ENCODE measurements around the gene TXNRD1. TPM values are rescaled to one million over a fixed set of nuclear protein-coding genes. Genes with fewer than 3 reads are reported as not detected.
"Not testable (repeated sequence)": the region's sequence is repeated elsewhere in the genome, so short reads cannot be mapped to it uniquely, and the experiment has no call there.

TXNRD1 gene
- total and polyA plus RNA-seq, 7 donors, result 55.9 to 188 (median 121) TPM

DNA sequence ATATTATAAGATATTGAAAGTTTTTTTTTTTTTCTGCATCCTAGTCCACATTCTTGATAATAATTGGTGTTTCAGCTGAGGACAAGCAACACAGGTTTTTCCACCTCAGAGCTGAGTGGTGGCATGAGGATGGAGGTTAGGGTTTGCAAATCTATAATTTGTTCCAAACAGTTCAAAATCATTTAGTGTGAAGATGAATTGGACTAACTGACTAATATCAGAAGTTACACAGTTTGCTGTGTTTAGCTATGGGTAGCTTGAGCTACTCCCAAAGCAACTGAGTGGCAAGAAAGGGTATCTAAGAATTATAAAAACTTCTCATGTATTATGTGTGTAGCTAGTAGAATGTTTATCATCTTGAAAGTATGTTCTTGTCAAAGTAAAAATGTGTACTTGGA, 105.0 kb downstream of the TXNRD1 start:
- Histone ChIP-seq H3K4me1 (peaks cover 0 to 6% (median 0%) of the 10 kb centered on the region in 4 donors), H3K27ac (no peak overlapping the region), H3K27me3 (no peaks in the 10 kb centered on the region), H3K36me3 (peaks cover 27 to 91% (median 59%) of the 10 kb centered on the region in 4 donors), H3K4me3 (no peak overlapping the region), H3K9me3 (no peaks in the 10 kb centered on the region)
- no peak for DNase-seq
- intact Hi-C loops (cut with DNase I), result no loop called here
- TF ChIP-seq POLR2AphosphoS5 (IDR thresholded peaks at IDR 0.05) (no peak), POLR2A (IDR thresholded peaks at IDR 0.05) (no peak), EP300 (IDR thresholded peaks at IDR 0.05) (no peak)
- TF ChIP-seq, protein P1, sequence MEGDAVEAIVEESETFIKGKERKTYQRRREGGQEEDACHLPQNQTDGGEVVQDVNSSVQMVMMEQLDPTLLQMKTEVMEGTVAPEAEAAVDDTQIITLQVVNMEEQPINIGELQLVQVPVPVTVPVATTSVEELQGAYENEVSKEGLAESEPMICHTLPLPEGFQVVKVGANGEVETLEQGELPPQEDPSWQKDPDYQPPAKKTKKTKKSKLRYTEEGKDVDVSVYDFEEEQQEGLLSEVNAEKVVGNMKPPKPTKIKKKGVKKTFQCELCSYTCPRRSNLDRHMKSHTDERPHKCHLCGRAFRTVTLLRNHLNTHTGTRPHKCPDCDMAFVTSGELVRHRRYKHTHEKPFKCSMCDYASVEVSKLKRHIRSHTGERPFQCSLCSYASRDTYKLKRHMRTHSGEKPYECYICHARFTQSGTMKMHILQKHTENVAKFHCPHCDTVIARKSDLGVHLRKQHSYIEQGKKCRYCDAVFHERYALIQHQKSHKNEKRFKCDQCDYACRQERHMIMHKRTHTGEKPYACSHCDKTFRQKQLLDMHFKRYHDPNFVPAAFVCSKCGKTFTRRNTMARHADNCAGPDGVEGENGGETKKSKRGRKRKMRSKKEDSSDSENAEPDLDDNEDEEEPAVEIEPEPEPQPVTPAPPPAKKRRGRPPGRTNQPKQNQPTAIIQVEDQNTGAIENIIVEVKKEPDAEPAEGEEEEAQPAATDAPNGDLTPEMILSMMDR (IDR thresholded peaks at IDR 0.05), result no peak

DNA sequence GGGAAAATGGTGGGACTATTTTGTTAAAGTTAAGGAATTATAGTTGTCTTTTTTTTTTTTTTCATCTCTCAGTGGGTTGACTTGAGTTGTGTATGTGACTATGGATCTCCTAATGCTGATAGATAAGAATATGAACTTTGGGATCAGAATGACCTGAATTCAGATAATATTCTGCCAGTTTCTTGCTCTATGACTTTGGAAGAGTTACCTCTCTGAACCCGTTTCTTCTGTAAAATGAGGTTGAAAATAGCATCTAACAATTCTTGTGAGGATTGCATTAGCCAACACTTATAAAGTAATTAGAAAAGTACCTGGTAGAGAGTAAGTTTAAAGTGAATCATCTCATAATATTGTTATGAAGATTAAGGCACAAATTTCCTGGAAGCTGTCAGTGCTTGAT, 106.4 kb downstream of the TXNRD1 start:
- Histone ChIP-seq H3K27me3 (no peaks in the 10 kb centered on the region), H3K4me3 (no peak overlapping the region), H3K9me3 (no peaks in the 10 kb centered on the region), H3K36me3 (peaks cover 16 to 91% (median 59%) of the 10 kb centered on the region in 4 donors), H3K4me1 (peaks cover 0 to 3% (median 0%) of the 10 kb centered on the region in 4 donors), H3K27ac (no peak overlapping the region)
- 95% methylated on average over 1 of the region's 1 CpG for WGBS, 2 donors
- intact Hi-C loops (cut with DNase I), result no loop called here
- DNase-seq, result no peak
- TF ChIP-seq, protein P1 (IDR thresholded peaks at IDR 0.05), result no peak
- TF ChIP-seq POLR2A (IDR thresholded peaks at IDR 0.05), result no peak
- no peak for TF ChIP-seq EP300 (IDR thresholded peaks at IDR 0.05)
- no peak for TF ChIP-seq POLR2AphosphoS5 (IDR thresholded peaks at IDR 0.05)

DNA sequence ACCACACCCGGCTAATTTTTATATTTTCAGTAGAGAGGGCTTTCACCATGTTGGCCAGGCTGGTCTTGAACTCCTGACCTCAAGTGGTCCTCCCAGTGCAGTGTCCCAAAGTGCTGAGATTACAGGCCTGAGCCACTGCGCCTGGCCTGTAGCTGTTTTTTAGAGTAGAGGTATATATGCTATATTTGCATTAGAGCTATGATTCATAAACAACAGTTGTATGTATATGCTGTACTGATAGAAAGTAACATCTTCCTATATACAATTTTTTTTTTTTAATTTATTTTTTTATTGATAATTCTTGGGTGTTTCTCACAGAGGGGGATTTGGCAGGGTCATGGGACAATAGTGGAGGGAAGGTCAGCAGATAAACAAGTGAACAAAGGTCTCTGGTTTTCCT, 107.0 kb downstream of the TXNRD1 start:
- WGBS, 2 donors, result 98 to 99% methylated on average over 2 of the region's 2 CpGs
- intact Hi-C loops (cut with DNase I); H3K27ac ChIP-seq; H3K9me3 ChIP-seq; H3K27me3 ChIP-seq; H3K4me1 ChIP-seq; DNase-seq; H3K4me3 ChIP-seq: not testable (repeated sequence)
- peaks cover 18 to 91% (median 63%) of the 10 kb centered on the region in 4 donors for H3K36me3 ChIP-seq

DNA sequence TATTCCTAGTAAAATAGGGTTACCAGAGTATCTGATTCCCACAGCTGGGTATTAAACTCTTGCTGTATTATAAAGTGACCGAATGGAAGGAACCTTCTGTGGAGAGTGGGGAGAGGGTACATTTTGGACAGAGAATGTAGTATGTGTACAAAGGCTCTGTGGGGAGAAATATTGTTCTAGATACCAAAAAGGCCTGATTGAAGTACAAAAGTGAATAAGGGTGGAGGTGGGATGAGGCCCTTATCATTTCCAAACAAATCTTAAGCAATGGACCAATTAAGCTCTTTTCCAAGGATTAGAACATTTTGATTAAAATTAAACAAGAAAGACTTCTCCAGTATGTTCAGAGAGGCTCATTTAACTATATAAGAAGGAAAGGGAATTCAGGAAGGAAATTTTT, 108.3 kb downstream of the TXNRD1 start:
- Histone ChIP-seq H3K36me3 (peaks cover 20 to 91% (median 64%) of the 10 kb centered on the region in 4 donors), H3K9me3 (no peaks in the 10 kb centered on the region), H3K4me3 (no peak overlapping the region), H3K27me3 (no peaks in the 10 kb centered on the region), H3K4me1 (peaks cover 0 to 3% (median 0%) of the 10 kb centered on the region in 4 donors), H3K27ac (no peak overlapping the region)
- 96 to 97% methylated on average over 1 of the region's 1 CpG for WGBS, 2 donors
- no peak for DNase-seq
- TF ChIP-seq, protein P1 (IDR thresholded peaks at IDR 0.05), result no peak
- TF ChIP-seq POLR2AphosphoS5 (IDR thresholded peaks at IDR 0.05), result no peak
- TF ChIP-seq POLR2A (IDR thresholded peaks at IDR 0.05), result no peak
- no peak for TF ChIP-seq EP300 (IDR thresholded peaks at IDR 0.05)
- intact Hi-C loops (cut with DNase I), result no loop called here

DNA sequence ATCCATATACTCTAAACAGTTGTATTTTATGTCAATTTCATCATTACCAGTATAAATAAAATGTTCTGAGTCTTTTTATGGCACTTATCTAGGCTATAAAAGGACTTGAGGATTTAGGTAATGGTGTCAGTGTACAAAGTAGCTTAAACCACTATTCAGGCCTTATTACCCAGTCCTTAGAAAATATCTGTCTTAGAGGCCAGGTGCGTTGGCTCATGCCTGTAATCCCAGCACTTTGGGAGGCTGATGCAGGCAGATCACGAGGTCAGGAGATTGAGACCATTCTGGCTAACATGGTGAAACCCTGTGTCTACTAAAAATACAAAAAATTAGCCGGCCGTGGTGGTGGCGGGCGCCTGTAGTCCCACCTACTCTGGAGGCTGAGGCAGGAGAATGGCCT, 112.7 kb downstream of the TXNRD1 start:
- H3K27ac ChIP-seq; H3K4me3 ChIP-seq; DNase-seq; H3K27me3 ChIP-seq; H3K9me3 ChIP-seq; H3K4me1 ChIP-seq; intact Hi-C loops (cut with DNase I): not testable (repeated sequence)
- peaks cover 10 to 92% (median 54%) of the 10 kb centered on the region in 4 donors for H3K36me3 ChIP-seq
- WGBS, 2 donors, result 97% methylated on average over 6 of the region's 6 CpGs

DNA sequence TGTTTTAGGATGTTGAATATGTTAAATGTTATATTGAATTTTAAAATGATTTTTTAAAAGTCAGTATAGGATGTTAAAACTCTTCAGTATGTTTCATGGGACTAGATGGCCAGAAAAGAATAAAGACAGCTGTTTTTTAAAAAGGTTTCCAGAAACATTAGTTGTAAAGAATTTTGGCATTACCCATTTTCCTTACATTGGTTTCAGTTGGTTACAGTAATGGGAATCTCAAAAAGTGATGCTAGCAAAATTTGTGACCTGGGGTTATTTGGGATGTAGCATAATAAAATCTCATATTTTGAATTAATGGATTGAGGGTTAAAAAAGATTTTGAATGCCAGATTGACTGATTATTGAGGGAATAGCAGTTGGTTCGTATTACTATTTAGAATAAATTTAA, 113.2 kb downstream of the TXNRD1 start:
- no peak for DNase-seq
- Histone ChIP-seq H3K9me3 (no peaks in the 10 kb centered on the region), H3K27me3 (no peaks in the 10 kb centered on the region), H3K4me3 (no peak overlapping the region), H3K4me1 (no peaks in the 10 kb centered on the region), H3K27ac (no peak overlapping the region), H3K36me3 (peaks cover 10 to 95% (median 54%) of the 10 kb centered on the region in 4 donors)
- intact Hi-C loops (cut with DNase I), result no loop called here
- WGBS, 2 donors, result 91 to 97% methylated on average over 1 of the region's 1 CpG
- TF ChIP-seq POLR2AphosphoS5 (IDR thresholded peaks at IDR 0.05), result no peak
- TF ChIP-seq POLR2A (IDR thresholded peaks at IDR 0.05), result no peak
- no peak for TF ChIP-seq EP300 (IDR thresholded peaks at IDR 0.05)
- TF ChIP-seq, protein P1 (IDR thresholded peaks at IDR 0.05), result no peak
